Testis (tissue), 3 donors: ENCODE results near the gene PPP1R9A. TPM values are rescaled to one million over a fixed set of nuclear protein-coding genes. Genes with fewer than 3 reads are reported as not detected.

ENCODE experiments used
- DNase-seq: peaks from one replicate; pipeline ENCODE4 v3.0.0-alpha.2; 2019
- H3K27ac ChIP-seq, 2 donors: fragments of 200-600 bp; sonication (generic); one replicate each; pipeline ENCODE4 v1.5.1; 2019
- H3K27me3 ChIP-seq: fragments of 200-600 bp; sonication (generic); one replicate; pipeline ENCODE4 v1.5.1; 2019
- H3K36me3 ChIP-seq: fragments of 200-600 bp; sonication (generic); one replicate; pipeline ENCODE4 v1.5.1; 2017; ENCODE audit warnings: low read depth; ENCODE audit errors: missing control alignments
- H3K4me1 ChIP-seq: fragments of 200-600 bp; sonication (generic); one replicate; pipeline ENCODE4 v1.5.1; 2019
- H3K4me3 ChIP-seq, 2 donors: fragments of 200-600 bp; sonication (generic); one replicate each; pipeline ENCODE4 v1.5.1; 2017 to 2019
- H3K9me3 ChIP-seq: fragments of 200-600 bp; sonication (generic); one replicate; pipeline ENCODE4 v1.5.1; 2017
- CTCF ChIP-seq, 3 experiments: fragments of 450-650 bp in 2 of 3; fragments of 200-600 bp in 1 of 3; sonication (generic) in 1 of 3; IDR thresholded peaks; one replicate each; pipeline ENCODE4 v1.5.1; 2016 to 2019; ENCODE audit warnings: antibody characterized with exemption in 3 of 3, mild to moderate bottlenecking in 2 of 3, moderate library complexity in 1 of 3
- POLR2A ChIP-seq: fragments of 450-650 bp; IDR thresholded peaks from one replicate; pipeline ENCODE4 v1.6.1; 2017; ENCODE audit warnings: antibody characterized with exemption, mild to moderate bottlenecking, moderate library complexity
- WGBS, 2 donors: methylation state at CpG; one replicate each; pipeline ENCODE4 v1.1.5; 2018; 5-methylcytosine and 5-hydroxymethylcytosine counted together
- intact Hi-C: fragments of 100-400 bp; cut with DNase I; formaldehyde crosslinking; loops from one replicate; pipeline ENCODE4 v1.15.1; 2023; ENCODE audit warnings: low total_unique reads
- polyA plus RNA-seq: library from polyadenylated mRNA; stranded (reverse); fragments of 350-450 nt; fragmentation: Illumina TruSeq; extraction: RNeasy Lipid Tissue Mini Kit (QIAGEN cat#74804); gene quantifications from one replicate; pipeline ENCODE4 v1.2.3, GENCODE V29; 2014; ENCODE audit warnings: low read depth, low replicate concordance; ENCODE audit not compliant: insufficient read depth
- total RNA-seq, 2 donors: library from RNA; depleted of rRNA; stranded (reverse); fragments of >200 nt; gene quantifications; one replicate each; pipeline ENCODE4 v1.2.3, GENCODE V29; 2016

The PPP1R9A gene
- total and polyA plus RNA-seq, 3 donors from 2014 or later: 16.7 to 47.8 (median 47.0) TPM

DNA sequence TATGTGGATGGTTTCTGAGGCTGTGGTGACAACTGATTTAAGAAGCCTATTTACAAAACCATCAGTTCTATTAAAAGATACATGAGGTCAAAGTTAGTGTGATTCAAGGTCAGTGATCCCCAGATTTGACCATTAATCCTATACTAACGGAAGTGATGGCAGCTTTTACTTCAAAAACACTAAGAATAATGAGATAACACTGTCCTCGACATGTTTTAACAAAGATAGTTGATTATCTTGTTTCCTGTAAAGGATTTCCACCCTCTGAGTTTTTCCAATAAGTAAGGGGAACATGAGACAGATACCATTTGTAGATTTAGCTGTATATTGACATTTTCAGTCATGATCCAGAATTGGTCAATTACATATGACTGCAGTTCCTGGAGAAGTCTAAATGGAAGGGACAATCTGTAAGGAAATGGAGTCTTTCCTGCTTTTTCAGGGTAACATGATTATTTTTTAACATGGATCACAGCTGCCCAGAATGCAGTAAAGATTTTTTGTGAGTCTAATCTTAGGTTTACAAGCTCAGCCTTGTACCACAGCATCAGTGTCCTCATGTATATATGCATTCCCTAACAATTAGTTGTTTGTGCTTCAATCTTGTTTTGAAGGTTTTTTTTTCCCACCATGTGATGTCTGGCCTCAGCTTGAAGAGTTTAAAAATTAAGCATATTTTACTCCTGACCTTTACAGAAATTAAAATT, 188.0 kb downstream of the PPP1R9A start:
- no peak overlapping the region for H3K4me3 ChIP-seq
- H3K36me3 ChIP-seq: no peaks in the 10 kb centered on the region
- TF ChIP-seq POLR2A: no peak
- H3K27ac ChIP-seq: no peak overlapping the region
- no peak for DNase-seq
- WGBS, 2 donors: 35 to 45% methylated on average over 2 of the region's 2 CpGs
- intact Hi-C loops: no loop called here
- H3K27me3 ChIP-seq: no peaks in the 10 kb centered on the region
- no peaks in the 10 kb centered on the region for H3K9me3 ChIP-seq
- no peaks in the 10 kb centered on the region for H3K4me1 ChIP-seq

GRCh38 chr7:95095966-95096540, 188.7 kb downstream of the PPP1R9A start:
- intact Hi-C loops: no loop called here
- H3K27me3 ChIP-seq: no peaks in the 10 kb centered on the region
- no peaks in the 10 kb centered on the region for H3K9me3 ChIP-seq
- no peak for TF ChIP-seq POLR2A
- no peak for TF ChIP-seq CTCF (IDR thresholded peaks at IDR 0.05)
- DNase-seq: no peak
- no peaks in the 10 kb centered on the region for H3K36me3 ChIP-seq
- no peak overlapping the region for H3K27ac ChIP-seq
- H3K4me1 ChIP-seq: no peaks in the 10 kb centered on the region
- no peak overlapping the region for H3K4me3 ChIP-seq

DNA sequence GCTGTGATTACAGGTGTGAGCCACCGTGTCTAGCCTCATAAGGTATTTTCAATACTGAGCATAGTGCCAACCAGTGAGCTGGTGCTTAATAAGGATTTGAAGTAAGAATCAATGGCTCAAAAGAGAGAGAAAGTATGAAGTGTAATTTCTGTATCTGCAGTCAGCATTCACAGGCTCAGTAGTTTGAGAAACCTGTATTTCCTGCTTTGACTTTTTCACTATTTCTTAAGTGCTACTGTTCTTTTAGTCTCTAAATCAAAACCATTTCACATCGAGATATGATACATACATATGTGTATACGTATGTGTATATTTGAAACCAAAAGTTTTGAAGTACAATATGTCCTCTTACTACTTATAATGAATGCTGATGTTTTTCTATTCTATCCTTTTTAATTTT, 189.9 kb downstream of the PPP1R9A start:
- no peak overlapping the region for H3K27ac ChIP-seq
- H3K9me3 ChIP-seq: no peaks in the 10 kb centered on the region
- no peak overlapping the region for H3K4me3 ChIP-seq
- H3K36me3 ChIP-seq: no peaks in the 10 kb centered on the region
- H3K27me3 ChIP-seq: no peaks in the 10 kb centered on the region
- WGBS, 2 donors: 88 to 96% methylated on average over 3 of the region's 3 CpGs
- DNase-seq: no peak
- no peaks in the 10 kb centered on the region for H3K4me1 ChIP-seq
- TF ChIP-seq CTCF (IDR thresholded peaks at IDR 0.05) (no peak), POLR2A (no peak)
- intact Hi-C loops: no loop called here

DNA sequence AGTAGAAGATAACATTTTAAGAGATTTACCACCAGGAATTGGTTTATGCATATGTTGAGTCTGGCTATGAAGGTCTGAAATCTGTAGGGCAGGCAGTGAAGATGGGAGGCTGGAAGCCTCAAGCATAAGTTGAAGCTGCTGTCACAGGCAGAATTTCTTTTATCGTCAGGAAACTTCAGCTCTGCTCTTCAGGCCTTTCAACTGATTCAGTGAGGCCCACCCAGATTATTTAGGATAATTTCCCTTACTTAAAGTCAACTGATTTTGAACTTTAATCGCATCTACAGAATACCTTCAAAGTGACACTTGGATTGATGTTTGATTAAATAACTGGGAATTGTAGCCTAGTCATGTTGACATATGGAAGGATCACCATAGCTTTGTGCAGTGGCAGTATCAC, 190.5 kb downstream of the PPP1R9A start:
- Histone ChIP-seq H3K27ac (no peak overlapping the region), H3K9me3 (no peaks in the 10 kb centered on the region), H3K4me1 (no peaks in the 10 kb centered on the region), H3K4me3 (no peak overlapping the region), H3K36me3 (no peaks in the 10 kb centered on the region), H3K27me3 (no peaks in the 10 kb centered on the region)
- WGBS, 2 donors: 94 to 100% methylated on average over 2 of the region's 2 CpGs
- TF ChIP-seq POLR2A: no peak
- TF ChIP-seq CTCF (IDR thresholded peaks at IDR 0.05): no peak
- no peak for DNase-seq
- intact Hi-C loops: no loop called here

GRCh38 chr7:95099106-95099505, 191.7 kb downstream of the PPP1R9A start:
- intact Hi-C loops: no loop called here
- Histone ChIP-seq H3K36me3 (no peaks in the 10 kb centered on the region), H3K4me1 (no peaks in the 10 kb centered on the region), H3K27ac (no peak overlapping the region), H3K4me3 (no peak overlapping the region), H3K27me3 (no peaks in the 10 kb centered on the region), H3K9me3 (no peaks in the 10 kb centered on the region)
- 21 to 70% methylated on average over 1 of the region's 1 CpG for WGBS, 2 donors
- TF ChIP-seq CTCF (IDR thresholded peaks at IDR 0.05): no peak
- TF ChIP-seq POLR2A: no peak
- DNase-seq: no peak
